PC-9 (cell line): ENCODE measurements around the gene LIMCH1. TPM values are rescaled to one million over a fixed set of nuclear protein-coding genes. Genes with fewer than 3 reads are reported as not detected.

Source experiments
- BruUV-seq: library from RNA; stranded (reverse); fragments of 400-500 nt; replicated peaks from 2 replicates; lab custom pipeline; 2021; lab: Mats Ljungman, UMichigan
- CTCF ChIA-PET: fragments of 300-600 bp; sonication (Branson Sonifier 250); formaldehyde crosslinking; loops from one replicate; lab custom pipeline; 2022; ENCODE audit warnings: antibody characterized with exemption; lab: Charles Lee
- POLR2A ChIA-PET: fragments of 300-600 bp; sonication (Branson Sonifier 250); formaldehyde crosslinking; loops from one replicate; lab custom pipeline; 2022; ENCODE audit warnings: antibody characterized with exemption; ENCODE audit not compliant: unreplicated experiment; lab: Charles Lee
- DNase-seq, 2 experiments: peaks; one replicate each; pipeline versions ENCODE4 v3.0.0 to v3.0.0-alpha.2; 2015 to 2022; ENCODE audit warnings: mixed read lengths in 1 of 2
- H2AFZ ChIP-seq: fragments of 200-600 bp; sonication (generic); 2 replicates; pipeline ENCODE4 v1.8.1; 2017; ENCODE audit warnings: antibody characterized with exemption
- H3F3A ChIP-seq: fragments of 200-600 bp; sonication (generic); 2 replicates; pipeline ENCODE4 v1.8.1; 2017; ENCODE audit warnings: antibody characterized with exemption, mild to moderate bottlenecking, low read depth; ENCODE audit not compliant: insufficient read depth
- H3K27ac ChIP-seq: fragments of 200-600 bp; sonication (generic); 2 replicates; pipeline ENCODE4 v1.6.1; 2016; ENCODE audit warnings: mixed run types
- H3K27me3 ChIP-seq: fragments of 200-600 bp; sonication (generic); 2 replicates; pipeline ENCODE4 v1.6.1; 2016; ENCODE audit warnings: low read depth, mixed run types; ENCODE audit not compliant: insufficient read depth
- H3K36me3 ChIP-seq: fragments of 200-600 bp; sonication (generic); 2 replicates; pipeline ENCODE4 v1.6.1; 2016; ENCODE audit warnings: low read depth, mixed run types
- H3K4me1 ChIP-seq: fragments of 200-600 bp; sonication (generic); replicated peaks from 2 replicates; pipeline ENCODE4 v1.6.1; 2016; ENCODE audit warnings: mixed run types; ENCODE audit not compliant: insufficient read depth
- H3K4me2 ChIP-seq: fragments of 200-600 bp; sonication (generic); 2 replicates; pipeline ENCODE4 v1.6.1; 2017; ENCODE audit warnings: mixed run types
- H3K4me3 ChIP-seq: fragments of 200-600 bp; sonication (generic); 2 replicates; pipeline ENCODE4 v1.6.1; 2016; ENCODE audit warnings: mixed run types
- H3K79me2 ChIP-seq: fragments of 200-600 bp; sonication (generic); 2 replicates; pipeline ENCODE4 v1.6.1; 2017; ENCODE audit warnings: low read depth, mixed run types
- H3K9me2 ChIP-seq: fragments of 200-600 bp; sonication (generic); 2 replicates; pipeline ENCODE4 v1.8.1; 2017; ENCODE audit warnings: mild to moderate bottlenecking; ENCODE audit not compliant: insufficient read depth
- H3K9me3 ChIP-seq: fragments of 200-600 bp; sonication (generic); 2 replicates; pipeline ENCODE4 v1.8.1; 2016; ENCODE audit warnings: low read depth; ENCODE audit not compliant: insufficient read depth
- H4K20me1 ChIP-seq: fragments of 200-600 bp; sonication (generic); 2 replicates; pipeline ENCODE4 v1.8.1; 2017; ENCODE audit not compliant: insufficient read depth
- EZH2 ChIP-seq: fragments of 200-600 bp; sonication (generic); IDR thresholded peaks from 2 replicates; pipeline ENCODE4 v1.8.0; 2017; ENCODE audit warnings: antibody characterized with exemption, low read depth
- intact Hi-C: fragments of 100-400 bp; cut with micrococcal nuclease; formaldehyde crosslinking; loops from one replicate; pipeline ENCODE4 v1.10.0; 2022; ENCODE audit not compliant: unreplicated experiment
- total RNA-seq: library from RNA; stranded (reverse); gene quantifications from 2 replicates; pipeline ENCODE4 v1.2.3, GENCODE V29; 2021
- TF ChIP-seq, protein P1 (sequence below): fragments of 200-600 bp; sonication (generic); conservative IDR thresholded peaks from 2 replicates; pipeline ENCODE4 v1.6.1; 2017; ENCODE audit warnings: mixed run types, antibody characterized with exemption, mild to moderate bottlenecking, moderate library complexity

LIMCH1 gene
- total RNA-seq, 1 experiment from 2014 or later: 339 TPM

DNA sequence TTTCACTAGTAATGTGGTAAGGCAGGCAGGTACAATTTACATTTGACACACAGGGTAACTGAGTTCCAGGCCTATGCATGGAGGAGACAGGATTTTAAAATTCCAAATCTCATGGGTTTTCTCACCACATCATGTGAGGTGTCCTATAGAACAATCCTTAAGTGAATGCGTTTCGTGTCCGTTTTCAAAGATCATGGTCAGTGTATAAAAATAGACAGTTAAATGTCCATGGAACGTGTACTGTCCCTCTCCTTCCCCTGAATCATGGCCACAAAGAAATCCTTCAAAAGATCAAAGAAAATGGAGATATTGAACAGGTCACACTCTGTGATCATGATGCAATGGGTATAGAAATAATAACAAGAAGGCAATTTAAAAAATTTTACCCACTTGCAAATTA lies 42.0 kb downstream of the LIMCH1 start:
- Histone ChIP-seq H3K4me1 (peaks cover 17% of the 10 kb centered on the region), H3K9me2 (no peaks in the 10 kb centered on the region), H3K9me3 (no peaks in the 10 kb centered on the region; the same call in 1 of the 2 replicates), H4K20me1 (no peaks in the 10 kb centered on the region), H3K4me3 (no peak overlapping the region), H3K79me2 (peaks cover 18% of the 10 kb centered on the region; the same call in 1 of the 2 replicates), H3K36me3 (peaks cover 10% of the 10 kb centered on the region; the same call in 1 of the 2 replicates), H3K27me3 (no peaks in the 10 kb centered on the region), H3K4me2 (no peak overlapping the region), H3F3A (peaks cover 13% of the 10 kb centered on the region), H2AFZ (no peak overlapping the region), H3K27ac (no peak overlapping the region)
- BruUV-seq: no TSS peak
- DNase-seq: no peak
- intact Hi-C loops: no loop called here
- ChIA-PET POLR2A (no interaction called here), CTCF (no interaction called here)
- TF ChIP-seq, protein P1, sequence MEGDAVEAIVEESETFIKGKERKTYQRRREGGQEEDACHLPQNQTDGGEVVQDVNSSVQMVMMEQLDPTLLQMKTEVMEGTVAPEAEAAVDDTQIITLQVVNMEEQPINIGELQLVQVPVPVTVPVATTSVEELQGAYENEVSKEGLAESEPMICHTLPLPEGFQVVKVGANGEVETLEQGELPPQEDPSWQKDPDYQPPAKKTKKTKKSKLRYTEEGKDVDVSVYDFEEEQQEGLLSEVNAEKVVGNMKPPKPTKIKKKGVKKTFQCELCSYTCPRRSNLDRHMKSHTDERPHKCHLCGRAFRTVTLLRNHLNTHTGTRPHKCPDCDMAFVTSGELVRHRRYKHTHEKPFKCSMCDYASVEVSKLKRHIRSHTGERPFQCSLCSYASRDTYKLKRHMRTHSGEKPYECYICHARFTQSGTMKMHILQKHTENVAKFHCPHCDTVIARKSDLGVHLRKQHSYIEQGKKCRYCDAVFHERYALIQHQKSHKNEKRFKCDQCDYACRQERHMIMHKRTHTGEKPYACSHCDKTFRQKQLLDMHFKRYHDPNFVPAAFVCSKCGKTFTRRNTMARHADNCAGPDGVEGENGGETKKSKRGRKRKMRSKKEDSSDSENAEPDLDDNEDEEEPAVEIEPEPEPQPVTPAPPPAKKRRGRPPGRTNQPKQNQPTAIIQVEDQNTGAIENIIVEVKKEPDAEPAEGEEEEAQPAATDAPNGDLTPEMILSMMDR: no peak
- no peak for TF ChIP-seq EZH2

DNA sequence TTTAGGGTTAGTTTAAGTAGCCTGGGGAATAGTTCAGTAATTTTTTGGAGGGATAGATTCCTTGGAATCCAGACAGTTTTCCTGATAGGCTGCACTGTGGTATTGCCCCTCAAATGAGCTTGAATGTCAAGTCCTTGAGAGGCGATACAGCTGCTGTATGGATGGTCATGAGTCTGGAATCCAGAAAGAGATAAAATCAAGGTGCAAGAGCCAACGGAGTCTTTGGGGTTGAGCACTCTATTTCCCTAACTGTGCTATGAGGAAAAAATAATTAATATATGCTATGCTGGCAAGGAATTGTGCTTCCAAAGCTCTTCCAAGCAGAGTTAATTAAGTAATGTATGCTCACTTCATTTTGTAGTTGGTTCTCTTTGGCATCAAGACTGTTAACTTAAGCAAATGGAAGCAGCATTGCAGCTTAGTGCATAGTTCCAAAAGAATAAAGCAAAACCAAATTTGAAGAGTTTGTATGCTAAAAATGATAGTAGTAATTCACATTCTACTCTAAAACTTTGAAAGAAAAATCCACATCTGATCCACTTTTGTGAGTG lies 48.8 kb downstream of the LIMCH1 start:
- peaks cover 6% of the 10 kb centered on the region; the same call in 1 of the 2 replicates for H3K36me3 ChIP-seq
- intact Hi-C loops: no loop called here
- no peak overlapping the region for H2AFZ ChIP-seq
- no peaks in the 10 kb centered on the region for H3K27me3 ChIP-seq
- peaks cover 8% of the 10 kb centered on the region; the same call in 1 of the 2 replicates for H3K79me2 ChIP-seq
- H3F3A ChIP-seq: peaks cover 12% of the 10 kb centered on the region; the same call in 1 of the 2 replicates
- DNase-seq: no peak
- no peaks in the 10 kb centered on the region for H4K20me1 ChIP-seq
- H3K27ac ChIP-seq: no peak overlapping the region
- H3K4me1 ChIP-seq: peaks cover 23% of the 10 kb centered on the region
- no TSS peak for BruUV-seq
- CTCF ChIA-PET: no interaction called here
- no peaks in the 10 kb centered on the region; the same call in 1 of the 2 replicates for H3K9me3 ChIP-seq
- H3K4me2 ChIP-seq: no peak overlapping the region
- POLR2A ChIA-PET: no interaction called here
- H3K4me3 ChIP-seq: no peak overlapping the region
- no peaks in the 10 kb centered on the region for H3K9me2 ChIP-seq
- TF ChIP-seq, protein P1: no peak
- TF ChIP-seq EZH2: no peak

DNA sequence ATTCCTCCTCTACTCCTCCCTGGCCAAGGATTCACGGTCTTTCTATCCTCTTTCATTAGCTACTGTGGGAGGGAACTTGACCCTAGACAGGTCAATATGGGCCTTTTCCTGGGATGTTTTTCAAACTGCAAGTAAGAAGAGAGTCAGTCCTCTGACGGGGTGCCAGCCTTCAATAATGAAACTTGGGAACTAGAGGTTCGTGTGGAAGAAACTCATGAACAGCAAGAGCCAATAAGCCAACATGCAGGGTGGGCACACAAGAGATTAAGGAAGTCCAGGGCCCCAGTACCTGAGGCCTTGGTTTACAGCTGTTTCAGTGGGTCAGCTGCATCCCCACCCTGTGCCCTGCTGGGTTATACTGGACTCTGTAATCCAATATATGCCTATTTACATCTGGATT lies 49.3 kb downstream of the LIMCH1 start:
- Histone ChIP-seq H2AFZ (no peak overlapping the region), H4K20me1 (no peaks in the 10 kb centered on the region), H3K4me3 (no peak overlapping the region), H3K27me3 (no peaks in the 10 kb centered on the region), H3K79me2 (peaks cover 5% of the 10 kb centered on the region; the same call in 1 of the 2 replicates), H3K36me3 (peaks cover 6% of the 10 kb centered on the region; the same call in 1 of the 2 replicates), H3K9me2 (no peaks in the 10 kb centered on the region), H3K4me2 (no peak overlapping the region), H3K4me1 (peaks cover 23% of the 10 kb centered on the region), H3K27ac (no peak overlapping the region), H3F3A (peaks cover 12% of the 10 kb centered on the region; the same call in 1 of the 2 replicates), H3K9me3 (no peaks in the 10 kb centered on the region; the same call in 1 of the 2 replicates)
- DNase-seq: no peak
- ChIA-PET POLR2A (no interaction called here), CTCF (no interaction called here)
- BruUV-seq: no TSS peak
- TF ChIP-seq, protein P1: no peak
- TF ChIP-seq EZH2: no peak
- intact Hi-C loops: no loop called here
